GM12878 (cell line): Measurements from ENCODE around the gene VGF. TPM values are rescaled to one million over a fixed set of nuclear protein-coding genes. Genes with fewer than 3 reads are reported as not detected.

Source experiments
- ATAC-seq: fragments of 200-7000 bp; cut with Tn5 transposase; 3 replicates; pipeline ENCODE4 v1.9.1; 2020; ENCODE audit warnings: mild to moderate bottlenecking, moderate library complexity
- BruUV-seq: library from RNA; stranded (reverse); fragments of 400-500 nt; replicated peaks from 2 replicates; lab custom pipeline; 2021; lab: Mats Ljungman, UMichigan
- CTCF ChIA-PET: fragments of 300-600 bp; sonication (Branson Sonifier 250); formaldehyde crosslinking; extraction: SDS; loops from one replicate; lab custom pipeline; 2021; ENCODE audit warnings: inconsistent platforms; lab: Yijun Ruan, JAX
- POLR2A ChIA-PET: fragments of 350-600 bp; formaldehyde crosslinking; extraction: SDS; loops from one replicate; lab custom pipeline; 2021; ENCODE audit warnings: inconsistent platforms; lab: Charles Lee
- RAD21 ChIA-PET: fragments of 300-600 bp; sonication (Branson Sonifier 250); formaldehyde crosslinking; loops from one replicate; lab custom pipeline; 2023; ENCODE audit warnings: antibody characterized with exemption; ENCODE audit not compliant: unreplicated experiment; lab: Charles Lee
- SMC1A ChIA-PET: fragments of 300-600 bp; sonication (Branson Sonifier 250); formaldehyde crosslinking; loops from one replicate; lab custom pipeline; 2023; ENCODE audit not compliant: unreplicated experiment, uncharacterized antibody; lab: Charles Lee
- DNase-seq: peaks from one replicate; pipeline ENCODE4 v3.0.0-alpha.2; 2011; ENCODE audit warnings: low read depth, low spot score
- FAIRE-seq: peaks from 3 replicates; lab custom pipeline; 2011; peaks lifted over from hg19 to GRCh38; lab: Jason Lieb, UNC
- H2AFZ ChIP-seq: 2 replicates; pipeline ENCODE4 v1.6.0; 2011; ENCODE audit warnings: low read depth, low read length, control low read depth; ENCODE audit not compliant: control insufficient read depth
- H3K27ac ChIP-seq: 2 replicates; pipeline ENCODE4 v1.5.1; 2011; ENCODE audit warnings: control low read depth; ENCODE audit not compliant: control insufficient read depth, insufficient read depth
- H3K27me3 ChIP-seq, 2 experiments: replicated peaks in 1 of 2; 2 replicates each; pipeline versions ENCODE4 v1.6.0 to v1.6.1; 2011; ENCODE audit warnings: low read length in 1 of 2; ENCODE audit not compliant: control insufficient read depth in 2 of 2, insufficient read depth in 2 of 2
- H3K36me3 ChIP-seq, 2 experiments: 2 replicates each; pipeline ENCODE4 v1.5.1; 2011; ENCODE audit warnings: low read length in 1 of 2; ENCODE audit not compliant: control insufficient read depth in 2 of 2, insufficient read depth in 2 of 2
- H3K4me1 ChIP-seq: 2 replicates; pipeline ENCODE4 v1.6.1; 2011; ENCODE audit warnings: mild to moderate bottlenecking, low read length, moderate library complexity, mixed read lengths; ENCODE audit not compliant: control insufficient read depth, insufficient read depth
- H3K4me2 ChIP-seq: 2 replicates; pipeline ENCODE4 v1.6.0; 2011; ENCODE audit warnings: control low read depth; ENCODE audit not compliant: control insufficient read depth, insufficient read depth
- H3K4me3 ChIP-seq: fragments of 200-600 bp; sonication (generic); 2 replicates; pipeline ENCODE4 v1.5.1; 2016
- H3K79me2 ChIP-seq: 2 replicates; pipeline ENCODE4 v1.6.0; 2011; ENCODE audit warnings: low read length; ENCODE audit not compliant: control insufficient read depth, insufficient read depth
- H3K9ac ChIP-seq: 2 replicates; pipeline ENCODE4 v1.8.0; 2011; ENCODE audit warnings: low read length, control low read depth, mixed read lengths; ENCODE audit not compliant: control insufficient read depth, insufficient read depth
- H3K9me3 ChIP-seq: replicated peaks from 3 replicates; pipeline ENCODE4 v1.5.1; 2011; ENCODE audit warnings: mild to moderate bottlenecking, low read length; ENCODE audit not compliant: control insufficient read depth, insufficient read depth
- H4K20me1 ChIP-seq: 2 replicates; pipeline ENCODE4 v1.6.0; 2011; ENCODE audit not compliant: control insufficient read depth, insufficient read depth
- LARP7 ChIP-seq: fragments of 450-650 bp; IDR thresholded peaks from 2 replicates; pipeline ENCODE4 v1.6.1; 2017; ENCODE audit warnings: mild to moderate bottlenecking
- NBN ChIP-seq: fragments of 450-650 bp; IDR thresholded peaks from 2 replicates; pipeline ENCODE4 v1.6.1; 2016
- WGBS: methylation state at CpG from one replicate; pipeline ENCODE4 v1.1.6; 2016; ENCODE audit warnings: low lambda C conversion rate; ENCODE audit not compliant: insufficient replicate concordance, insufficient coverage; ENCODE audit errors: missing lambda C conversion rate; 5-methylcytosine and 5-hydroxymethylcytosine counted together
- in situ Hi-C: fragments of 300-500 bp; cut with MboI; formaldehyde crosslinking; loops from 9 replicates; pipeline ENCODE4 v1.14.3; 2018; ENCODE audit warnings: mixed read lengths
- intact Hi-C: fragments of 100-400 bp; cut with micrococcal nuclease; formaldehyde crosslinking; loops from one replicate; pipeline ENCODE4 v1.14.2; 2022; ENCODE audit not compliant: unreplicated experiment
- polyA plus RNA-seq, 11 experiments: library from polyadenylated mRNA; depleted of rRNA in 4 of 11; unstranded in 6 of 11; stranded (reverse) in 5 of 11; fragments of >200 nt; fragmentation: Nextera tagmentation in 4 of 11; fragmentation: Illumina TruSeq in 1 of 11; extraction: Ambion mirVana in 4 of 11; extraction: Trizol in 1 of 11; gene quantifications; 1 replicate in 1 of 11; 2 replicates in 10 of 11; pipeline versions ENCODE4 v1.2.1 to v1.2.3, GENCODE V29; 2011 to 2016; ENCODE audit warnings: inconsistent platforms in 2 of 11, missing spikeins in 2 of 11, low read depth in 1 of 11
- total RNA-seq, 4 experiments: library from RNA; depleted of rRNA in 3 of 4; stranded (reverse); fragments of >200 nt in 3 of 4; fragmentation: Illumina TruSeq in 1 of 4; extraction: Trizol in 1 of 4; gene quantifications; 2 replicates each; pipeline versions ENCODE4 v1.2.1 to v1.2.3, GENCODE V29; 2013 to 2021
- TF ChIP-seq, protein P1 (sequence below), 3 experiments: IDR thresholded peaks in 2 of 3; conservative IDR thresholded peaks in 1 of 3; 2 replicates each; pipeline ENCODE4 v1.5.1; 2011; ENCODE audit warnings: low read depth in 3 of 3, low read length in 3 of 3, mild to moderate bottlenecking in 3 of 3, control low read depth in 2 of 3, moderate library complexity in 2 of 3, inconsistent platforms in 1 of 3, mixed read lengths in 1 of 3; ENCODE audit not compliant: control insufficient read depth in 2 of 3, insufficient read depth in 1 of 3; ENCODE audit errors: extremely low read depth in 1 of 3

The VGF gene
- total and polyA plus RNA-seq, 10 of the 15 experiments (the other 5 are each of a cell fraction or from before 2014, with no cell fraction given), result 0.09 to 0.25 (median 0.17) TPM; not detected in 6

- no peak for FAIRE-seq
- no peak for TF ChIP-seq NBN
- TF ChIP-seq LARP7, result no peak
- TF ChIP-seq, protein P1, sequence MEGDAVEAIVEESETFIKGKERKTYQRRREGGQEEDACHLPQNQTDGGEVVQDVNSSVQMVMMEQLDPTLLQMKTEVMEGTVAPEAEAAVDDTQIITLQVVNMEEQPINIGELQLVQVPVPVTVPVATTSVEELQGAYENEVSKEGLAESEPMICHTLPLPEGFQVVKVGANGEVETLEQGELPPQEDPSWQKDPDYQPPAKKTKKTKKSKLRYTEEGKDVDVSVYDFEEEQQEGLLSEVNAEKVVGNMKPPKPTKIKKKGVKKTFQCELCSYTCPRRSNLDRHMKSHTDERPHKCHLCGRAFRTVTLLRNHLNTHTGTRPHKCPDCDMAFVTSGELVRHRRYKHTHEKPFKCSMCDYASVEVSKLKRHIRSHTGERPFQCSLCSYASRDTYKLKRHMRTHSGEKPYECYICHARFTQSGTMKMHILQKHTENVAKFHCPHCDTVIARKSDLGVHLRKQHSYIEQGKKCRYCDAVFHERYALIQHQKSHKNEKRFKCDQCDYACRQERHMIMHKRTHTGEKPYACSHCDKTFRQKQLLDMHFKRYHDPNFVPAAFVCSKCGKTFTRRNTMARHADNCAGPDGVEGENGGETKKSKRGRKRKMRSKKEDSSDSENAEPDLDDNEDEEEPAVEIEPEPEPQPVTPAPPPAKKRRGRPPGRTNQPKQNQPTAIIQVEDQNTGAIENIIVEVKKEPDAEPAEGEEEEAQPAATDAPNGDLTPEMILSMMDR (IDR thresholded peaks at IDR 0.05 in 2 of 3, conservative IDR thresholded peaks at IDR 0.05 in 1 of 3; ENCODE audit: control insufficient read depth in 2 of 3, extremely low read depth in 1 of 3, insufficient read depth in 1 of 3, low read depth in 3 of 3, low read length in 3 of 3), result peak in 2 of 3 experiments; percentile 9 to 19; a peak in 2 of 6 replicates
- TF ChIP-seq, all 136 proteins: peak for 1
- peaks cover 7% of the 10 kb centered on the region; the same call in 1 of the 2 replicates for H3K4me1 ChIP-seq
Observed at GRCh38 chr7:101171442-101171837, 6.1 kb upstream of the VGF start.

More at GRCh38 chr7:101171442-101171837, 6.1 kb upstream of the VGF start:
- ChIA-PET SMC1A (interaction anchor here (1.0 to 2.6 kb wide), 5 partner anchors 14 to 120 kb away, joined by 3 to 10 read pairs (median 3); no protein-coding TSS in a partner anchor), POLR2A (no interaction called here), RAD21 (interaction anchor here (2.7 kb wide), 1 partner anchor 27 kb away, joined by 20 read pairs; no protein-coding TSS in a partner anchor), CTCF (interaction anchor here (1.0 to 6.1 kb wide), 3 partner anchors 21 to 35 kb away, joined by 3 to 80 read pairs (median 9); no protein-coding TSS in a partner anchor)
- ATAC-seq, result no peak
- Histone ChIP-seq H3K27me3 (peaks cover 30 to 31% of the 10 kb centered on the region in 2 experiments), H3K36me3 (no peaks in the 10 kb centered on the region), H3K9ac (no peak overlapping the region), H3K9me3 (no peaks in the 10 kb centered on the region; the same call in 2 of the 3 replicates), H2AFZ (no peak overlapping the region), H3K27ac (no peak overlapping the region), H3K4me2 (no peak overlapping the region), H3K4me3 (no peak overlapping the region), H4K20me1 (no peaks in the 10 kb centered on the region), H3K79me2 (no peaks in the 10 kb centered on the region)
- intact Hi-C loops (no loop called here), in situ Hi-C loops (no loop called here)
- WGBS, result 9% methylated on average over 13 of the region's 13 CpGs
- no TSS peak for BruUV-seq
- no peak for DNase-seq
